CD8-positive, alpha-beta memory T cell (primary cell): ENCODE data around the gene CCR5AS.

Source experiments
- CTCF ChIA-PET: fragments of 350-600 bp; sonication (Branson Sonifier 250); formaldehyde crosslinking; loops from one replicate; lab custom pipeline; 2021; ENCODE audit warnings: antibody characterized with exemption; lab: Charles Lee
- POLR2A ChIA-PET: fragments of 350-600 bp; sonication (Branson Sonifier 250); formaldehyde crosslinking; loops from one replicate; lab custom pipeline; 2021; ENCODE audit warnings: antibody characterized with exemption; lab: Charles Lee
- DNase-seq, 5 donors: peaks; one replicate each; pipeline versions ENCODE4 v3.0.0 to v3.0.0-alpha.2; 2020 to 2022; ENCODE audit warnings: mixed read lengths in 1 of 5
- H3K27ac ChIP-seq: one replicate; pipeline ENCODE4 v1.7.0; 2013; ENCODE audit warnings: low read depth, mild to moderate bottlenecking, low read length, moderate library complexity
- H3K27me3 ChIP-seq: 2 replicates; pipeline ENCODE4 v1.7.0; 2013; ENCODE audit warnings: low read length, mild to moderate bottlenecking; ENCODE audit not compliant: insufficient read depth, poor library complexity, severe bottlenecking
- H3K36me3 ChIP-seq: 2 replicates; pipeline ENCODE4 v1.7.0; 2013; ENCODE audit warnings: mild to moderate bottlenecking, low read length, moderate library complexity; ENCODE audit not compliant: insufficient read depth
- H3K4me1 ChIP-seq: 2 replicates; pipeline ENCODE4 v1.7.0; 2013; ENCODE audit warnings: mild to moderate bottlenecking, low read length, moderate library complexity; ENCODE audit not compliant: insufficient read depth
- H3K4me3 ChIP-seq: 2 replicates; pipeline ENCODE4 v1.7.0; 2013; ENCODE audit warnings: mild to moderate bottlenecking, low read length
- H3K9me3 ChIP-seq: 2 replicates; pipeline ENCODE4 v1.7.0; 2013; ENCODE audit warnings: mild to moderate bottlenecking, low read length
- H3K27ac Mint-ChIP-seq, 8 donors: one replicate each; pipeline ENCODE4 v1.8.0; 2020 to 2021; ENCODE audit warnings: mixed read lengths in 8 of 8, mild to moderate bottlenecking in 6 of 8, inconsistent platforms in 3 of 8, moderate library complexity in 3 of 8
- H3K27me3 Mint-ChIP-seq, 2 donors: one replicate each; pipeline ENCODE4 v1.8.0; 2020 to 2021; ENCODE audit warnings: mixed read lengths in 2 of 2, mild to moderate bottlenecking in 1 of 2, moderate library complexity in 1 of 2
- H3K36me3 Mint-ChIP-seq, 3 donors: one replicate each; pipeline ENCODE4 v1.8.0; 2020 to 2021; ENCODE audit warnings: mixed read lengths in 3 of 3, inconsistent platforms in 1 of 3, mild to moderate bottlenecking in 1 of 3
- H3K4me1 Mint-ChIP-seq, 3 donors: one replicate each; pipeline ENCODE4 v1.8.0; 2020 to 2021; ENCODE audit warnings: mixed read lengths in 3 of 3, inconsistent platforms in 1 of 3, mild to moderate bottlenecking in 1 of 3
- H3K4me3 Mint-ChIP-seq, 7 donors: one replicate each; pipeline ENCODE4 v1.8.0; 2020 to 2021; ENCODE audit warnings: mixed read lengths in 7 of 7, mild to moderate bottlenecking in 6 of 7, moderate library complexity in 4 of 7, inconsistent platforms in 2 of 7
- H3K9me3 Mint-ChIP-seq, 5 donors: one replicate each; pipeline ENCODE4 v1.8.0; 2020 to 2022; ENCODE audit warnings: mixed read lengths in 5 of 5, mild to moderate bottlenecking in 3 of 5, moderate library complexity in 2 of 5, inconsistent platforms in 1 of 5

Gene CCR5AS

GRCh38 chr3:46423588-46423987 is 16.7 kb upstream of the CCR5AS start:
- Mint-ChIP-seq H3K4me3 (no peak overlapping the region), H3K36me3 (no peaks in the 10 kb centered on the region), H3K27ac (no peak overlapping the region), H3K9me3 (no peaks in the 10 kb centered on the region), H3K27me3 (no peaks in the 10 kb centered on the region), H3K4me1 (peaks cover 3 to 15% (median 12%) of the 10 kb centered on the region in 3 donors)
- no peaks in the 10 kb centered on the region for H3K27me3 ChIP-seq
- H3K4me3 ChIP-seq = no peak overlapping the region
- no peak for DNase-seq
- peaks cover 4% of the 10 kb centered on the region for H3K4me1 ChIP-seq
- no peaks in the 10 kb centered on the region for H3K36me3 ChIP-seq
- H3K27ac ChIP-seq = no peak overlapping the region
- H3K9me3 ChIP-seq = no peaks in the 10 kb centered on the region
- POLR2A ChIA-PET = no interaction called here
- CTCF ChIA-PET = no interaction called here

DNA sequence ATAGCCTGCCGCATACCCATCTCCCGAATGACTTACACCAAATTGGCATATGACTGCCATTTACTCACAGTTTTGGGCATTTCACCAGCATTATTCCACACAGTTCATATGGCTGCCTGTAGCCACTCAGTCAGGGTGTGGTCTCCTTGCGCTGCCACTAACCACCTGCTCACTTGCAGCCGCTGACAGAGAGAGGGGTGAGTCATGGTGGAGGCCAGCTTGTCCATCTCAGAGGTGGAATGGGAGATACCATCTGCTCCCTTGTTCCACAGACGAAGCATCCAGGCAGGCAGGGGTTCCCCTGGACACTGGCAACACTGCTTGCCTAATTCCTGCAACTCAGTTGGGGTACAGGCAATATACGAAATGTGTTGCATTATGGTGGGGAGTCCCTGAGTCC is 15.8 kb upstream of the CCR5AS start:
- Histone ChIP-seq H3K27ac (no peak overlapping the region), H3K4me3 (no peak overlapping the region), H3K9me3 (no peaks in the 10 kb centered on the region), H3K4me1 (peaks cover 4% of the 10 kb centered on the region), H3K27me3 (no peaks in the 10 kb centered on the region), H3K36me3 (no peaks in the 10 kb centered on the region)
- H3K4me3 Mint-ChIP-seq = no peak overlapping the region
- H3K27ac Mint-ChIP-seq = no peak overlapping the region
- ChIA-PET POLR2A (no interaction called here), CTCF (no interaction called here)
- peaks cover 0 to 3% of the 10 kb centered on the region in 2 donors for H3K27me3 Mint-ChIP-seq
- no peak for DNase-seq
- H3K36me3 Mint-ChIP-seq = no peaks in the 10 kb centered on the region
- peaks cover 3 to 15% (median 12%) of the 10 kb centered on the region in 3 donors for H3K4me1 Mint-ChIP-seq
- H3K9me3 Mint-ChIP-seq = no peaks in the 10 kb centered on the region

DNA sequence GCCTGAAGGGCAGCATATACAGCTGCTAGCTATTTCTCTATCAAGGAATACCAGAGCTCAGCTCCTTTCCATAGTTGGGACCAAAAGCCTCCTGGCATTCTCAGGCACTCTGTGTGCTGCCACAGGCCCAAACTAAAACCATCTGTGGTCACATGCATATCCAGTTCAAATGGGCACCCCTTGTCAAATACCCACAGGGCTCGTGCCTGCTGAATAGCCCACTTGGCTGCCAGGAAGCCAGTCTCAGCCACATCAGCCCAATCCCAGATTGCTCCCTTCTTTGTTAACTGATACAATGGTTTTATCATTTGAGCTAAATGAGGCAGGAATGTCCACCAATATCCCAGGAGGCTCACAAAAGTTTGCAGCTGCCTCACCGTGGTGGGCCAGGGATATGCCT is 14.1 kb upstream of the CCR5AS start:
- Histone ChIP-seq H3K27ac (no peak overlapping the region), H3K4me1 (no peaks in the 10 kb centered on the region), H3K4me3 (no peak overlapping the region), H3K27me3 (no peaks in the 10 kb centered on the region), H3K36me3 (no peaks in the 10 kb centered on the region), H3K9me3 (no peaks in the 10 kb centered on the region)
- ChIA-PET POLR2A (no interaction called here), CTCF (no interaction called here)
- no peaks in the 10 kb centered on the region for H3K9me3 Mint-ChIP-seq
- H3K36me3 Mint-ChIP-seq = no peaks in the 10 kb centered on the region
- no peak overlapping the region for H3K27ac Mint-ChIP-seq
- peaks cover 0 to 3% of the 10 kb centered on the region in 2 donors for H3K27me3 Mint-ChIP-seq
- peaks cover under 1 to 10% (median 2%) of the 10 kb centered on the region in 3 donors for H3K4me1 Mint-ChIP-seq
- no peak for DNase-seq
- H3K4me3 Mint-ChIP-seq = no peak overlapping the region

DNA sequence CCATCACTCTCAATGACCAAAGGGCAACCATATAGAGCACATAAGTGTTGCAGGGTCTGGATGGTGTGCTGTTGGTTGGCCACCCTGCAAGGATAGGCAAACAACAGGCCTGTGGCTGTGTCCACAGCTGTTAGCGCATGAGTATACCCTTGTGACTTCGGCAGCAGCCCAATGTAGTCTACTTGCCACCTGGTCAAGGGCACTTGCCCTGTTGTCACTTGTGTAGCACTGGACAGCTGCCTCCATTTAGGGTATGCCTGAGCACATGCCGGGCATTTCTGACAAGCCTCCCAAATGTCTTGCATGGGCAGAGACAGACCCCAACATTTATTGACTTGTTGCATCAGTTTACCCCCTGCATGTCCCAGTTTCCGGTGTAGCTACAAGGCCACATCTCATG is 12.9 kb upstream of the CCR5AS start:
- Mint-ChIP-seq H3K4me1 (peaks cover 0 to 14% (median 2%) of the 10 kb centered on the region in 3 donors), H3K9me3 (no peaks in the 10 kb centered on the region), H3K4me3 (no peak overlapping the region), H3K27ac (peak overlapping the region in 1 of 8 donors; percentile 36), H3K27me3 (peaks cover 0 to 3% of the 10 kb centered on the region in 2 donors), H3K36me3 (no peaks in the 10 kb centered on the region)
- no peak overlapping the region for H3K4me3 ChIP-seq
- H3K36me3 ChIP-seq = no peaks in the 10 kb centered on the region
- no peaks in the 10 kb centered on the region for H3K27me3 ChIP-seq
- H3K4me1 ChIP-seq = no peaks in the 10 kb centered on the region
- POLR2A ChIA-PET = no interaction called here
- CTCF ChIA-PET = no interaction called here
- H3K27ac ChIP-seq = no peak overlapping the region
- no peaks in the 10 kb centered on the region for H3K9me3 ChIP-seq
- no peak for DNase-seq

- H3K9me3 Mint-ChIP-seq = no peaks in the 10 kb centered on the region
- peaks cover 0 to 14% (median 2%) of the 10 kb centered on the region in 3 donors for H3K4me1 Mint-ChIP-seq
- POLR2A ChIA-PET = no interaction called here
- H3K27me3 Mint-ChIP-seq = peaks cover 0 to 3% of the 10 kb centered on the region in 2 donors
- no peaks in the 10 kb centered on the region for H3K36me3 Mint-ChIP-seq
- Histone ChIP-seq H3K36me3 (no peaks in the 10 kb centered on the region), H3K27me3 (no peaks in the 10 kb centered on the region), H3K9me3 (no peaks in the 10 kb centered on the region), H3K27ac (no peak overlapping the region), H3K4me3 (no peak overlapping the region), H3K4me1 (no peaks in the 10 kb centered on the region)
- no peak for DNase-seq
- CTCF ChIA-PET = no interaction called here
- no peak overlapping the region for H3K27ac Mint-ChIP-seq
- no peak overlapping the region for H3K4me3 Mint-ChIP-seq
Measured at GRCh38 chr3:46417841-46418611, 11.2 kb upstream of the CCR5AS start.

- Histone ChIP-seq H3K36me3 (no peaks in the 10 kb centered on the region), H3K27me3 (no peaks in the 10 kb centered on the region), H3K9me3 (no peaks in the 10 kb centered on the region), H3K4me3 (no peak overlapping the region), H3K4me1 (no peaks in the 10 kb centered on the region), H3K27ac (no peak overlapping the region)
- ChIA-PET POLR2A (no interaction called here), CTCF (no interaction called here)
- H3K4me3 Mint-ChIP-seq = no peak overlapping the region
- no peaks in the 10 kb centered on the region for H3K9me3 Mint-ChIP-seq
- H3K27me3 Mint-ChIP-seq = peaks cover 0 to 3% of the 10 kb centered on the region in 2 donors
- H3K4me1 Mint-ChIP-seq = peaks cover 0 to 14% (median 2%) of the 10 kb centered on the region in 3 donors
- H3K27ac Mint-ChIP-seq = peak overlapping the region in 1 of 8 donors; percentile 85
- no peak for DNase-seq
- no peaks in the 10 kb centered on the region for H3K36me3 Mint-ChIP-seq
Measured at GRCh38 chr3:46416811-46417510, 10.1 kb upstream of the CCR5AS start.

- no peaks in the 10 kb centered on the region for H3K4me1 ChIP-seq
- peak overlapping the region in 1 of 8 donors; percentile 85 for H3K27ac Mint-ChIP-seq
- H3K9me3 ChIP-seq = no peaks in the 10 kb centered on the region
- ChIA-PET POLR2A (no interaction called here), CTCF (no interaction called here)
- H3K9me3 Mint-ChIP-seq = no peaks in the 10 kb centered on the region
- H3K36me3 ChIP-seq = no peaks in the 10 kb centered on the region
- H3K4me3 ChIP-seq = no peak overlapping the region
- no peaks in the 10 kb centered on the region for H3K27me3 ChIP-seq
- no peaks in the 10 kb centered on the region for H3K36me3 Mint-ChIP-seq
- peaks cover 0 to 3% of the 10 kb centered on the region in 2 donors for H3K27me3 Mint-ChIP-seq
- peaks cover 0 to 14% (median 2%) of the 10 kb centered on the region in 3 donors for H3K4me1 Mint-ChIP-seq
- H3K4me3 Mint-ChIP-seq = no peak overlapping the region
- H3K27ac ChIP-seq = no peak overlapping the region
- no peak for DNase-seq
Measured at GRCh38 chr3:46416125-46416810, 9.4 kb upstream of the CCR5AS start.

- peaks cover 0 to 3% of the 10 kb centered on the region in 2 donors for H3K27me3 Mint-ChIP-seq
Measured at GRCh38 chr3:46414739-46415138, 7.9 kb upstream of the CCR5AS start.

More at GRCh38 chr3:46414739-46415138, 7.9 kb upstream of the CCR5AS start:
- H3K4me3 ChIP-seq = no peak overlapping the region
- no peaks in the 10 kb centered on the region for H3K9me3 ChIP-seq
- ChIA-PET CTCF (no interaction called here), POLR2A (no interaction called here)
- no peaks in the 10 kb centered on the region for H3K4me1 ChIP-seq
- no peaks in the 10 kb centered on the region for H3K36me3 Mint-ChIP-seq
- H3K27me3 ChIP-seq = no peaks in the 10 kb centered on the region
- no peak overlapping the region for H3K4me3 Mint-ChIP-seq
- H3K9me3 Mint-ChIP-seq = no peaks in the 10 kb centered on the region
- peaks cover 6 to 21% (median 7%) of the 10 kb centered on the region in 3 donors for H3K4me1 Mint-ChIP-seq
- no peak overlapping the region for H3K27ac ChIP-seq
- peak overlapping the region in 1 of 8 donors; percentile 43 for H3K27ac Mint-ChIP-seq
- DNase-seq = no peak
- no peaks in the 10 kb centered on the region for H3K36me3 ChIP-seq
